ENCODE data around the gene ROR2. TPM values are rescaled to one million over a fixed set of nuclear protein-coding genes. Genes with fewer than 3 reads are reported as not detected.

ROR2 gene
- total and polyA plus RNA-seq, 2 of the 13 experiments (the other 11 are each of a cell fraction or from before 2014, with no cell fraction given): not detected

- TF ChIP-seq ZFP41 (CRISPR knock-in tag; IDR thresholded peaks at IDR 0.05; ENCODE audit: borderline replicate concordance): no peak
- TF ChIP-seq ZNF12 (CRISPR knock-in tag; IDR thresholded peaks at IDR 0.05): no peak
- no peak for TF ChIP-seq GLI4 (CRISPR knock-in tag; IDR thresholded peaks at IDR 0.05; ENCODE audit: borderline replicate concordance)
- no peak for TF ChIP-seq ZNF615 (CRISPR knock-in tag; IDR thresholded peaks at IDR 0.05; ENCODE audit: borderline replicate concordance)
- no peak for TF ChIP-seq NFRKB (IDR thresholded peaks at IDR 0.05)
- TF ChIP-seq PATZ1 (CRISPR knock-in tag; IDR thresholded peaks at IDR 0.05): peak; percentile 71
- TF ChIP-seq POGZ (CRISPR knock-in tag; IDR thresholded peaks at IDR 0.05): peak; percentile 60
- peak; percentile 37; the same call in 1 of the 2 replicates for TF ChIP-seq SALL1 (CRISPR knock-in tag; IDR thresholded peaks at IDR 0.05)
- TF ChIP-seq IRF9 (CRISPR knock-in tag; IDR thresholded peaks at IDR 0.05; ENCODE audit: borderline replicate concordance): 0 out of 2 replicates have a peak, but pooled peaks have one; percentile 15
- no peak for TF ChIP-seq ZFP90 (CRISPR knock-in tag; IDR thresholded peaks at IDR 0.05; ENCODE audit: borderline replicate concordance)
- TF ChIP-seq THAP8 (CRISPR knock-in tag; IDR thresholded peaks at IDR 0.05; ENCODE audit: borderline replicate concordance): no peak
- peak; percentile 29; the same call in 1 of the 2 replicates for TF ChIP-seq MIER2 (CRISPR knock-in tag; IDR thresholded peaks at IDR 0.05)
- TF ChIP-seq SRY (CRISPR knock-in tag; IDR thresholded peaks at IDR 0.05): no peak
- no peak for TF ChIP-seq KMT2B (CRISPR knock-in tag; IDR thresholded peaks at IDR 0.05)
- no peak for TF ChIP-seq DR1 (CRISPR knock-in tag; IDR thresholded peaks at IDR 0.05)
- TF ChIP-seq ZBTB49 (CRISPR knock-in tag; IDR thresholded peaks at IDR 0.05; ENCODE audit: borderline replicate concordance): no peak
- no peak for TF ChIP-seq ZNF264 (CRISPR knock-in tag; IDR thresholded peaks at IDR 0.05)
- 0 out of 2 replicates have a peak, but pooled peaks have one; percentile 36 for TF ChIP-seq KDM2A (CRISPR knock-in tag; IDR thresholded peaks at IDR 0.05; ENCODE audit: borderline replicate concordance, low read depth)
- no peak for TF ChIP-seq POLR2AphosphoS5 (IDR thresholded peaks at IDR 0.05; ENCODE audit: low read depth, low read length)
- TF ChIP-seq KDM1A (CRISPR knock-in tag; IDR thresholded peaks at IDR 0.05): no peak
- TF ChIP-seq HIVEP1 (CRISPR knock-in tag; IDR thresholded peaks at IDR 0.05): no peak
- TF ChIP-seq TP53 (CRISPR knock-in tag; conservative IDR thresholded peaks at IDR 0.05): no peak
- TF ChIP-seq ZNF569 (CRISPR knock-in tag; IDR thresholded peaks at IDR 0.05; ENCODE audit: borderline replicate concordance): no peak
- TF ChIP-seq BATF2 (CRISPR knock-in tag; IDR thresholded peaks at IDR 0.05): no peak
- no peak for TF ChIP-seq FOXK2 (IDR thresholded peaks at IDR 0.05)
Observed at GRCh38 chr9:91898451-91899218, 51.4 kb downstream of the ROR2 start (continued).
